ENCODE data around the gene LRP1B. TPM values are rescaled to one million over a fixed set of nuclear protein-coding genes. Genes with fewer than 3 reads are reported as not detected.

LRP1B gene
- total RNA-seq, 4 donors from 2014 or later, result 0.85 to 3.3 (median 1.1) TPM; not detected in 1

GRCh38 chr2:141704541-141704940 lies 426.3 kb downstream of the LRP1B start:
- TF ChIP-seq CTCF (IDR thresholded peaks at IDR 0.05), result no peak
- TF ChIP-seq POLR2A (IDR thresholded peaks at IDR 0.05), result no peak
- Histone ChIP-seq H3K9me3 (no peaks in the 10 kb centered on the region), H3K36me3 (no peaks in the 10 kb centered on the region), H3K4me1 (no peaks in the 10 kb centered on the region), H3K27me3 (no peaks in the 10 kb centered on the region), H3K4me3 (no peak overlapping the region), H3K27ac (no peak overlapping the region)
- no peak for DNase-seq

- DNase-seq, result no peak
- no peaks in the 10 kb centered on the region for H3K9me3 ChIP-seq
- no peaks in the 10 kb centered on the region for H3K36me3 ChIP-seq
- no peak overlapping the region for H3K27ac ChIP-seq
- no peaks in the 10 kb centered on the region for H3K4me1 ChIP-seq
- no peak overlapping the region for H3K4me3 ChIP-seq
- H3K27me3 ChIP-seq, result no peaks in the 10 kb centered on the region
- TF ChIP-seq CTCF (IDR thresholded peaks at IDR 0.05) (no peak), POLR2A (IDR thresholded peaks at IDR 0.05) (no peak)
These were observed 427.3 kb downstream of the LRP1B start for GRCh38 chr2:141703501-141703900.

- H3K36me3 ChIP-seq, result no peaks in the 10 kb centered on the region
These were observed 429.2 kb downstream of the LRP1B start for GRCh38 chr2:141701618-141702017.

GRCh38 chr2:141699573-141699972 lies 431.2 kb downstream of the LRP1B start:
- no peak overlapping the region for H3K27ac ChIP-seq

More at GRCh38 chr2:141701618-141702017, 429.2 kb downstream of the LRP1B start:
- H3K27me3 ChIP-seq, result no peaks in the 10 kb centered on the region
- no peak for DNase-seq
- no peaks in the 10 kb centered on the region for H3K9me3 ChIP-seq
- no peak overlapping the region for H3K4me3 ChIP-seq
- H3K27ac ChIP-seq, result no peak overlapping the region
- TF ChIP-seq POLR2A (IDR thresholded peaks at IDR 0.05), result no peak
- TF ChIP-seq CTCF (IDR thresholded peaks at IDR 0.05), result no peak
- no peaks in the 10 kb centered on the region for H3K4me1 ChIP-seq

GRCh38 chr2:141698500-141698899 lies 432.3 kb downstream of the LRP1B start:
- Histone ChIP-seq H3K36me3 (no peaks in the 10 kb centered on the region), H3K27ac (no peak overlapping the region)

More at GRCh38 chr2:141699573-141699972, 431.2 kb downstream of the LRP1B start:
- Histone ChIP-seq H3K4me1 (no peaks in the 10 kb centered on the region), H3K27me3 (no peaks in the 10 kb centered on the region), H3K4me3 (no peak overlapping the region), H3K9me3 (no peaks in the 10 kb centered on the region), H3K36me3 (no peaks in the 10 kb centered on the region)
- TF ChIP-seq CTCF (IDR thresholded peaks at IDR 0.05) (no peak), POLR2A (IDR thresholded peaks at IDR 0.05) (no peak)
- DNase-seq, result no peak

More at GRCh38 chr2:141698500-141698899, 432.3 kb downstream of the LRP1B start:
- Histone ChIP-seq H3K4me1 (no peaks in the 10 kb centered on the region), H3K27me3 (no peaks in the 10 kb centered on the region), H3K9me3 (no peaks in the 10 kb centered on the region), H3K4me3 (no peak overlapping the region)
- TF ChIP-seq CTCF (IDR thresholded peaks at IDR 0.05) (no peak), POLR2A (IDR thresholded peaks at IDR 0.05) (no peak)
- DNase-seq, result no peak

Data from Peyer's patch (tissue), 4 donors.